Stimulated activated CD8-positive, alpha-beta memory T cell treated with anti-CD3 and anti-CD28 coated beads, Interleukin-15, amount 100 ng/mL, for 48 hours (primary cell): ENCODE data around the gene DAP.
"Not testable (repeated sequence)": the region's sequence is repeated elsewhere in the genome, so short reads cannot be mapped to it uniquely, and the experiment has no call there.

Experiments
- DNase-seq, 2 donors: peaks; one replicate each; pipeline ENCODE4 v3.0.0-alpha.2; 2020; ENCODE audit warnings: low read depth in 2 of 2

The DAP gene

GRCh38 chr5:10633271-10634049 lies 127.6 kb downstream of the DAP start:
- peak in 1 of 2 donors; percentile 42 for DNase-seq

GRCh38 chr5:10632110-10632761 lies 128.8 kb downstream of the DAP start:
- peak; percentile 48 to 61 for DNase-seq

DNA sequence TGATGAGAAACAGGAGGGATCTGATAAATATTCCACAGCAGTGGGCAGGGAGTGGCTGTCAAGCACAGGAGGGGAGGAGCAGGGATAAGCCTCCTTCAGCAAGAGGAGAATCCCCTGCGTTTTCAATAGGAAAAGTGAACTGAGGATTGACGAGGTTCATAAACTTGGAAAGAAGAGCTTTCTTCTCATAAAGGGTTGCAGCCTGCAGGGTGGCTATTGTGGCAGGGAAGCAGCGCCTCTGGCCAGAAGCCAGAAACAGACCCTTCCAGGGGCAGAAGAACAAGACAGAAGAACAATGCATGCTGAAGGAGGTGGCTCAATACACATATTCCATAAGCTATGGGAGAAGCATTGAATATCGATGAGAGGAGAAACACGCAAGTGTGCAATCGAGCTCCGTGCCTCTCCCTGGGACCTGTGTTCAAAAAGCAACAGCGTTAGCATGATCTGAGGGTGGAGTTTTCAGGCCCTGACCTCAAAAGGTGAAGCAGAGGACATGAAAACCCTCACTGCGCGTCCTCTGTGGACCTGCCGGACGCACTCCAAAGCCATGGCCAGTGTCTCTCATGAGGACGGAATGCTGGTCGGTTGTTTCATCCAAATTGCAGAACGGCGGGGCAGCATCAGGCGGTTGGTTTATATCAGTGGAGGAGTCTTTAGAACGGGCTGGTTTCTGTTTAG lies 129.6 kb downstream of the DAP start:
- DNase-seq: no peak

GRCh38 chr5:10630744-10631143 lies 130.3 kb downstream of the DAP start:
- not testable (repeated sequence) for DNase-seq

- DNase-seq: no peak
Measured at GRCh38 chr5:10630126-10630525, 130.9 kb downstream of the DAP start.

DNA sequence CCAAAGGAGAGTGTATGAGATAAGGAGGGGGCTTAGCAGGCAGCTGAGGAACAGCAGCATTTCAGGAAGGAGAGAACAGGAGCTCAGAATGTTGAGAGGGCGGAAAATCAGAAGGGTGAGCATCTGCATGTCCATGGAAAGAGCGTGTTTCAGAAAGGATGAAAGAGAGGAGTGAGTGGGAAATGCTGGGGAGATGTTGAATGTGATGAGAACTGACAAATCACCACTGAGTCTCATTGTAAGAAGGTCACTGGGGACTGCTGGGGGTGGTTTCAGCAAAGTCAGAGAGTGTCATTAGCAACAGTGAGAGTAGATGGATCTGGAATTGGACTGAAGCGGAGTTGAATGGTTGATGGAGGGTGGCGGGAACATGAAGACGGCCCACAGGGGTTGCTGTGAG lies 131.4 kb downstream of the DAP start:
- DNase-seq: no peak
